OCI-LY3 (cell line): ENCODE data around the gene CRTC3.

Experiments used
- CTCF ChIP-seq: fragments of 200-600, 300-600 bp; sonication (generic); IDR thresholded peaks from 2 replicates; pipeline ENCODE4 v1.5.1; 2014; ENCODE audit warnings: antibody characterized with exemption, low read length, low read depth
- EZH2phosphoT487 ChIP-seq: fragments of 200-600 bp; shearing (Covaris generic); IDR thresholded peaks from 2 replicates; pipeline ENCODE4 v1.6.1; 2018; ENCODE audit warnings: antibody characterized with exemption, mixed run types, low read depth

DNA sequence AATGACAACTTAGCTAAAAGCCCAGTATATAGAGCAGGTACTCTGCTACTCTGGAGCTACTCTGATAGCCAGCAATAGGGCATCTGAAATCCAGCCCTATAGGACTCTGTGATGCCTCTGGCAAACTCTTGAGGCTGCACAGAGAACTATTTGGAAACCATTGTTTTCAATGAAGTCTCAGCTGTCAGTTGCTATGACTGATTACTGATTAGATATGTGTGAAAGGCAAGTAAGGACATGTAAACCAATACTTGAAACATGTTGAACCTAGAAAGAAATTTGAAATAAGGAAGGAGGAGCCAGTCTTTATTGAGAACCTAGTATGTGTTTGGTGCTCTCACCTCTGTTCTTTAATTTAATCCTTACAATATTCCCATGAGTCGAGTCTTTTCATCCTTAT, 40.2 kb upstream of the CRTC3 start:
- no peak for TF ChIP-seq CTCF
- TF ChIP-seq EZH2phosphoT487 = no peak
